Measurements from ENCODE around the gene VEZT.
"Not testable (repeated sequence)": the region's sequence is repeated elsewhere in the genome, so short reads cannot be mapped to it uniquely, and the experiment has no call there.

Gene VEZT

DNA sequence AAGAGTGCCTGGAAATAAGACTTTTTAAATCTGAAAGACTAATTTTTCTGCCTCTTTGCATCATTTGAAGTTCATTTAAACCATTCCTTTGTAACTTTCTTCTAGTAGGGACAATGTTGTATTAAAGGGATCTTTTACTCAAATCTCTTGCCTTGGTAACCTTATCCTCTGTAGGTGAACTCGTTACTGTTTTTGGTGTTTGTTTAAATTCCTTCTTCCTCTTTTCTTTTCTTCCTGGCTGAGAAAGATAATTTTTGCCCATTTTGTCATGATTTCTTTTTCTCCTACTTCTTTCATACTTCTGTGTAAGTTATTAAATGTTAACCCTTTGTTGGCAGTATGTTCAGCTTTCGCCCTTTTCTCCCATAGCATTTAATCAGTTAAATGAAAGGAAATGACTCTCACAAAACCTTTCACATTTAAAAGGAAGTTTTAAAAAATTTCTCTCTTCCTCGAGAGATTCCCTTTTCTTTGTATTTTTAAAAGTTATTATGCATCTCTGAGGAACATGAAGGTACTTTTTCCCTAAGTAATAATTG, 10.3 kb downstream of the VEZT start:
- DNase-seq, result no peak

DNA sequence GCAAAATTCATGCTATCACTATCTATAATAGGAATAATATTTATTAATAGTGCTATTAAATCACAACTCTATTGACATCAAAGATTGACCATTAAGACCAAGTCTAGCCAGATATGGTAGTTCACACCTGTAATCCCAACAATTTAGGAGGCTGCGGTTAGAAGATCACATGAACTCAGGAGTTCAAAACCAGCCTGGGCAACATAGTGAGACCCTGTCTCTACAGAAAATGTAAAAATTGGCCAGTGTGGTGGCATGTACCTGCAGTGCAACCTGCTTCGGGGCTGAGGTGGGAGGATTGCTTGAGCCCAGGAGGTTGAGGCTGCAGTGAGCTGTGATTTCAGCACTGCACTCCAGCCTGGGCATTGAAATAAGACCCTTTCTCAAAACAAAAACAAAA, 11.0 kb downstream of the VEZT start:
- DNase-seq, result no peak

- DNase-seq, result no peak
Measured at GRCh38 chr12:95229636-95230035, 12.0 kb downstream of the VEZT start.

DNA sequence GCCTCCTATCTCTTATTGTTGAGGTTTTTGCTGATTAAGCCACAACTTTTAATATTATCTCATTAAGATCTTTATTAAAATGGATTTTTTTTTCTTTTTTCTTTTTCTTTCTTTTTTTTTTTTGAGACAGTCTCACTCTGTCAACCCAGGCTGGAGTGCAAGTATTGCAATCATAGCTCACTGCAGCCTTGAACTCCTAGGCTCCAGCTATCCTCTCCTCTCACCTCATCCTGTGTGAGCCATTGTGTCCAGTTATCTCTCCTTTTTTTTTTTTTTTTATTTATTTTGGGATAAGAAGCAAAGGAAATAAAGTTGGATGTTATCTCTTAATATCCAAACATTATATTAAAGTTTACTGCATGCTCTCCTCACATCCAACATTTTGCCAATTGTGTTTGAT, 12.7 kb downstream of the VEZT start:
- DNase-seq, result no peak

DNA sequence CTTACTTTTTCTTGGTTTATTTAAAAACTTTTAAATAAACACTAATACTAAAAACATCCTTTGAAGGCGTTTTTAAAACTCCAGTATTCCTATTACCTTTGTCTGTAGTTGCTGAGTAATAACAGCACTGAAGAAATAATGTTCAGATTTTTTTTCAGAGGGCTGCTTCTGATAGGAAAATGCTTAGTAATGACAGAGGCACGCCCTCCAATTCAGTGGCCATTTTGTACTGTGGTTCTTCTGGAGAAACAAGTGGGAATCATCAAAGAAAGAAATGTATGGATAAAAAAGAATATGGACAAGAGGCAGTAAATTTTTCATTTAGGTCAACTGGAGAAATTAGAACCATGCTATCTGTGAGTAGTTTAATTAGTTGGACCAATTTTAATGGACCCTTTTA, 13.6 kb downstream of the VEZT start:
- DNase-seq, result no peak

DNA sequence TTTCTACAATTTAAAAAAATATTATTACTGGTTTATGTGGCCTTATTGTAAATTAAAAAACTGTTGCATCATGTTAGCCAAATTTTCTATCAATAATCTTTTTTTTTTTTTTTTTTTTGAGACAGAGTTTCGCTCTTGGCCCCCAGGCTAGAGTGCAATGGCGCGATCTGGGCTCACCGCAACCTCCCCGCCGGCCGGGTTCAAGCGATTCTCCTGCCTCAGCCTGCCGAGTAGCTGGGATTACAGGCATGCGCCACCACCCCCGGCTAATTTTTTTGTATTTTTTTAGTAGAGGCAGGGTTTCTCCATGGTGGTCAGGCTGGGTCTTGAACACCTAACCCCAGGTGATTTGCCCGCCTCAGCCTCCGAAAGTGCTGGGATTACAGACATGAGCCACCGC, 16.6 kb downstream of the VEZT start:
- not testable (repeated sequence) for DNase-seq

DNA sequence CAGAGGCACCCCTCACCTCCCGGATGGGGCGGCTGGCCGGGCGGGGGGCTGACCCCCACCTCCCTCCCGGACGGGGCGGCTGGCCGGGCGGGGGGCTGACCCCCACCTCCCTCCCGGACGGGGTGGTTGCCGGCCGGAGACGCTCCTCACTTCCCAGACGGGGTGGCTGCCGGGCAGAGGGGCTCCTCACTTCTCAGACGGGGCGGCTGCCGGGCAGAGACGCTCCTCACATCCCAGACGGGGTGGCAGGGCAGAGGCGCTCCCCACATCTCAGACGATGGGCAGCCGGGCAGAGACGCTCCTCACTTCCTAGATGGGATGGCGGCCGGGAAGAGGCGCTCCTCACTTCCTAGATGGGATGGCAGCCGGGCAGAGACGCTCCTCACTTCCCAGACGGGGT, 18.0 kb downstream of the VEZT start:
- DNase-seq, result not testable (repeated sequence)

DNA sequence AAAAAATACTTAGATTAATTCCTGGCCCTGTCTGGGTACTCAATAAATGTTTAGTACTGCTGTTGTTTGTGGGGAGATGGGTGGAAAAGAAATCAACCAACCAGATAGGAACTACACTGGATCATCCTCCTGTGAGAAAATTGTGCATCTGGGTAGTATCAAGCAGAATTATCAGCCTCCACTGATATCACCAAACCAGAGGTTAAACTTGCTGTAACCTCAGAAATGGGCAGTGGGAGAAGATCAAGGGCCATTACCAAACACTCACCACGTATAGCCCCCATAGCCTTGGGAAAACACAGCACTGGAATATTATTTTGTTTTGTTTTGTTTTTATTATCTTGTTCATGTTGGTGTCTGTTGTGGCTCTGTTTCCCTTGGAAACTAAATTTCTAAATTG, 19.7 kb downstream of the VEZT start:
- no peak for DNase-seq

DNA sequence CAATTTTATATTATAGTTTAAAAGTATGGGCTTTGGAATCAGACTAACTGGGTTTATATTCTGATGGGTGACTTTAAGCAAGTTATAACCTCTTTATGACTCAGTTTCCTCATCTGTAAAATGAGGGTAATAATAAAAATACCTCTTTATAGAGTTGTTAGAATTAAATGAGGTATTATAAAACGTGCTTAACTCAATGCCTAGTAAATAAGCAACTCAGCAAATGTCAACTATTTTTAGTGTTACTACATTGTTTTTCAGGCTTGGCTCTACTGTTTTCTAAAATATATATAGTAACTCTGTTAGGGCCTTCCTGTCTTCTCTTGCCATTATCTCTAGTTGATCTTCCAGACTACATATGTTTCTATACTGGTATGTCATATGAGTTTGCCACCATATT, 20.5 kb downstream of the VEZT start:
- no peak for DNase-seq

DNA sequence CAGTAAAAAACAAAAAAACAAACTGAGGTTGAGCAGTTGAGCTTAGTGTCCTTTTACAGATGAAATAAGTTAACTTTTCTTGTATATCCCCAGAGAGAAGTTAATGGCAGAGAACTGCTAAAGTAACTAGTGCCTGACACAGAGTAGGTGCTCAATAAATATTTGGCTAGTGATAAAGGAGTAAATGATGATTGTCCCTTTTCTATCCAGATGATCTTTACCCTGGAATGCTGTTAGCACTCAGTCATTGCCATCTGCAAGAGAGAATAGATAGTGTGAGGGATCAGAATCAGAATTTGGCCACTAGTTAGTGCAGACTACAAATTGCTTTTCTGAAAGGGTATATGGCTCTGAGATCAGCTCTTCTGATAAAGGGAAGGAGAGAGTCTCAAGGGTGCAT, 21.6 kb downstream of the VEZT start:
- no peak for DNase-seq

DNA sequence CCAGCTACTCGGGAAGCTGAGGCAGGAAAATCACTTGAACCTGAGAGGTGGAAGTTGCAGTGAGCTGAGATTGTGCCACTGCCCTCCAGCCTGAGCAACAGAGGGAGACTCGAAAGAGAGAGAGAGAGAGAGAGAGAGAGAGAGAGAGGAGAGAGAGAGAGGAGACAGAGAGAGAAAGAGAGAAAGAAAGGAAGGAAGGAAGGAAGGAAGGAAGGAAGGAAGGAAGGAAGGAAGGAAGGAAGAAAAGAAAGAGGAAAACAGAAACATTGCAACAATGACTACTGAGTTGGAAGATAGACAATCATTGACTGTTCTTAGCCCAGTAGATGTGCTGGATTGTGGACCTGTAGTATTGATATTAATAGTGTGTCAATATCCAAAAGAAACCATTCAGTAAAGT, 22.2 kb downstream of the VEZT start:
- DNase-seq, result not testable (repeated sequence)

DNA sequence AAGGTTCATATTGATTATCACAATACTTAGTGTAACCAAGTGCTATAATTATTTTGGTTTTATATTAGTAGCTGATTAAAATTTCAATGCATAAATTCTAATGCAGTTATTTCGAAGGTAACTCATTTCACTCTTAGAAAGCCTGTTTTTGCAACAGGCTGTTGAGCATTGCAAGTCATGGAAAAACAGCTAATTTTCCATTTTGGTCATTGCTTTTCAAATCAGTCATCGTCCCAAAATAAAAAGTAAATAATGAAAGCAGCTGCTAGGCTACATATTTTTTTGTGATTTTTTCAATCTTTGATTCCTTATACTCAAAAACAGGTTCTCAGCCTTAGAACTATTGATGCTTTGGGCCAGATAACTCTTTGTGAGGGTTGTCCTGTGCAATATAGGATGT, 22.9 kb downstream of the VEZT start:
- DNase-seq, result no peak

DNA sequence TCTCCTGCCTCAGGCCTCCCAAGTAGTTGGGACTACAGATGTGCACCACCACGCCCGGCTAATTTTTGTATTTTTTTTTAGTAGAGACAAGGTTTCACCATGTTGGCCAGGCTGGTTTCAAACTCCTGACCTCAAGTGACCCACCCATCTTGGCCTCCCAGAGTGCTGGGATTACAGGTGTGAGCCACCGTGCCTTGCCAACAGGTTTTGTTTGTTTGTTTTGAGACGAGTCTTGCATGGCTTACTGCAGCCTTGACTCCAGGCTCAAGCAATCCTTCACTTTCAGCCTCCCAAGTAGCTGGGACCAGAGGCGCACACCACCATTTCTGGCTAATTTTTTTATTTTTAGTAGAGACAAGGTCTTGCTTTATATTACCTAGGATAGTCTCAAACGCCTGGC, 23.5 kb downstream of the VEZT start:
- DNase-seq, result not testable (repeated sequence)

GRCh38 chr12:95241761-95242506, 24.3 kb downstream of the VEZT start:
- DNase-seq, result no peak

- no peak for DNase-seq
Measured at GRCh38 chr12:95243497-95244183, 26.0 kb downstream of the VEZT start.

DNA sequence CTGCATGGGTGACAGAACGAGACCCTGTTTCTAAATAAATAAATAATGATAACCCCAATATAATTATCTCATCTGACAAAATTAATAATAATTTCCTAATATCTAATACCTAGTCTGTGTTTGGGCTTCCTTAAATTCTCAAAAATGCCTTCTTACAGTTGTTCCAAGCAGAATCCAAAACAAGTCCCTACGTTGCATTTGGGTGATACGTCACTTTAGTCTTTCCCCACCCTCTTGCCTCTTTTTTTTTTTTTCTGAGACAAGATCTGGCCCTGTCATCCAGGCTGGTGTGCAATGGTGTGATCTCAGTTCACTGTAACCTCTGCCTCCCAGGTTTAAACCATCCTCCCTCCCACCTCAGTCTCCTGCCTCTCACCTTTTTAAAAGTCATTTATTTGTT, 26.7 kb downstream of the VEZT start:
- DNase-seq, result no peak

DNA sequence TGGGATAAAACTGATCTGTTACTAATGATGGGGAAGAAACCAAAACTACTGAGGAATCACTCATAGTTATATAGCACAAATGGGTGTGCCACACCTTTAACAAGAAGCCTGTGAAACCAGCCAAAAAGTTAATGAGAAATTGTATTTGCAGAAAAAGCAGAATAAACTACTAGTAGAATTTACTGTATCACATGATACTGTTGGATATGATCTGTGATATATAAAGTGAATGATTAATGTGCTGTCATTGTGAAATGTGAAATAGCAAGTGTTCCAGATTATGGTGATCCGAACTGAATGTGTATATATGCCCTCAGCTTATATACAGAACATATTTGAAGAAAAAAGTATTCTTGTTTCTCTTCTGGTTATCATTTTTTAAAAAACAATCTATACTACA, 30.5 kb downstream of the VEZT start:
- no peak for DNase-seq

GRCh38 chr12:95248604-95249360, 31.2 kb downstream of the VEZT start:
- DNase-seq, result no peak

DNA sequence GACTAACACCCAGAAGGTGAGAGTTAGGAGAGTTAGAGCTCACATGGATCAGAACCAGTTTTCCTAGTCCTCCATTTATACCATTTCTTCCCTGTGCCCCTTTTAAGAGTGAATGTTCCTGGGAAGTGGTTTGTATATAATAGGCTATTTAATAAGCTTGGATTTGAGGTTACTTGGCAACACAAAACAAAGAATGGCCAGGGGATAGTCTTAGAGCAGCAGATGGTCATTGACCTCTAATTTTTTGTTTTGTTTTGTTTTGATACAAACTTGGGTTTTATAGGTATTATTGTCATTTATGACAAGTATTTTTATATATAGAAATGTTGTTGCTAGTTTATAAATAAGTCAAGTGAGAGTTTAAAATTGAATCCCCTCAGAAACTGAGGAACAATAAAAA, 35.8 kb downstream of the VEZT start:
- DNase-seq, result no peak

DNA sequence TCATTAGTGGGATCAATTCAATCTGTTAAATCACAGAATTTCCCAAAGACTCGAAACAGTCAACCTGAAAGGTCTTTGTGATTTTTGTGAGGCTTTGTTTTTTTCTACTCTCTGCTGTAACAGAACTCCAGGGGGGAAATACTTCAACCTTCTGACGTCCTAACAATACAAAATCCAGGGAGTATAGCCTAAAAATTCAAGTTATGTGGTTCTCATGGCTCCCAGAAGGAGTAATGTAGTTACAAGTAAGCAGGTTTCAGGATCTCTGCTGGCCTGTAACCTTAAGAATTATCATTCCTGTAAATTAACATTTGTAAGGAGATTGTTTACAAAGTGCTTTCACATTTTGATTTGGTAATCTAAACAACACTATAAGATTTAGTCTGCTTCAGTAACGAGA, 39.9 kb downstream of the VEZT start:
- DNase-seq, result no peak

- DNase-seq, result no peak
Measured at GRCh38 chr12:95258151-95258550, 40.5 kb downstream of the VEZT start.

DNA sequence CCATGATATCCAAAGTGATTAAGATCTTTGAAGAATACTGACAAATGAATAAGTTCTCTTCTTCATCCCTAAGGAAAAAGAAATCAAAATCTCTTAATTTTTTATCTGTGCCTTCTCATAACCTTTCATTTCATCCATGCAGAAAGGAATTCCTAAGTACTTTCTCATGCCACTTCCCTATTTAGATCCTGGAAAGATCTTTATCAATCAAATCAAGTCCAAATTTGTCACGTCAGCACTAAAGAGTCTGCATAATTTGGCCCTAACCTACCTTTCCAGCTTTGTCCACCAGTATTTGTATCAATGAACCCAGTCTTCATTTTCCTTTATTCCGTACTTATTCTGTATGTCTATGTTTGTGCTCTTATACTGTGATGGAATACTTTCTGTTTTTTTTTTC, 41.2 kb downstream of the VEZT start:
- no peak for DNase-seq

GRCh38 chr12:95259368-95259767, 41.8 kb downstream of the VEZT start:
- no peak for DNase-seq

DNA sequence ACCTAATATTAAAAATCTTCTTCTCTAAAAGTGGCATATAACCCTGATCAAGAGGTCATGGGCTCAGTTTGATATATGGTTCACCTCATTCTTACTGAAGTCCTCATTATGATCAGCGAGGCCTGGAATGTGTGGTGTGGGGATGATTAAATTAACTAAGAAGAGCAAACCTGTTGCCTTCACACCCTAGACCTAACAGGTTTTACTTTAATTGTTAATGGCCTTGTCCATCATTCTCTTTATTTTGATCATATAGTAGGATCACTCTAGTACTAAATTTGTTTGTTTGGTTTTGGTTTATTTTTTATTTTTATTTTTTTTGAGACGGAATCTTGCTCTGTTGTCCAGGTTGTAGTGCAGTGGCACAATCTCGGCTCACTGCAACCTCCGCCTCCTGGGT, 43.5 kb downstream of the VEZT start:
- no peak for DNase-seq

Measured in stimulated activated CD4-positive, alpha-beta T cell treated with anti-CD3 and anti-CD28 coated beads, Interleukin-4, amount 100 ng/mL, for 24 hours (primary cell).